PFSK-1 (cell line): ENCODE data around the gene ZNF718. TPM values are rescaled to one million over a fixed set of nuclear protein-coding genes. Genes with fewer than 3 reads are reported as not detected.

Experiments used
- FOXP2 ChIP-seq: optimal IDR thresholded peaks from 2 replicates; pipeline ENCODE3; 2011; ENCODE audit warnings: borderline replicate concordance, control low read depth, inconsistent platforms; ENCODE audit not compliant: insufficient read depth; ENCODE audit errors: extremely low read length, extremely low read depth
- POLR2AphosphoS5 ChIP-seq: IDR thresholded peaks from 2 replicates; pipeline ENCODE4 v1.6.1; 2012; ENCODE audit warnings: low read depth, mild to moderate bottlenecking, control low read depth, low read length, moderate library complexity
- SIN3A ChIP-seq: IDR thresholded peaks from 2 replicates; pipeline ENCODE4 v1.6.1; 2012; ENCODE audit warnings: mild to moderate bottlenecking, low read length, moderate library complexity, borderline replicate concordance; ENCODE audit not compliant: insufficient read depth
- TAF1 ChIP-seq: IDR thresholded peaks from 2 replicates; pipeline ENCODE4 v1.6.1; 2012; ENCODE audit warnings: low read length, control low read depth, borderline replicate concordance; ENCODE audit not compliant: insufficient read depth
- polyA plus RNA-seq: library from polyadenylated mRNA; unstranded; fragments of >200 nt; gene quantifications from one replicate; pipeline ENCODE4 v1.2.1, GENCODE V29; 2012; ENCODE audit warnings: low read depth, missing spikeins; ENCODE audit not compliant: insufficient read length
- TF ChIP-seq, protein P1 (sequence below), 2 experiments: IDR thresholded peaks; 2 replicates each; pipeline versions ENCODE4 v1.6.1 to v1.8.0; 2011 to 2012; ENCODE audit warnings: low read depth in 2 of 2, low read length in 2 of 2, control low read depth in 1 of 2, inconsistent platforms in 1 of 2, mild to moderate bottlenecking in 1 of 2, moderate library complexity in 1 of 2; ENCODE audit not compliant: insufficient read depth in 1 of 2

Gene ZNF718
- 0.51 TPM for polyA plus RNA-seq

DNA sequence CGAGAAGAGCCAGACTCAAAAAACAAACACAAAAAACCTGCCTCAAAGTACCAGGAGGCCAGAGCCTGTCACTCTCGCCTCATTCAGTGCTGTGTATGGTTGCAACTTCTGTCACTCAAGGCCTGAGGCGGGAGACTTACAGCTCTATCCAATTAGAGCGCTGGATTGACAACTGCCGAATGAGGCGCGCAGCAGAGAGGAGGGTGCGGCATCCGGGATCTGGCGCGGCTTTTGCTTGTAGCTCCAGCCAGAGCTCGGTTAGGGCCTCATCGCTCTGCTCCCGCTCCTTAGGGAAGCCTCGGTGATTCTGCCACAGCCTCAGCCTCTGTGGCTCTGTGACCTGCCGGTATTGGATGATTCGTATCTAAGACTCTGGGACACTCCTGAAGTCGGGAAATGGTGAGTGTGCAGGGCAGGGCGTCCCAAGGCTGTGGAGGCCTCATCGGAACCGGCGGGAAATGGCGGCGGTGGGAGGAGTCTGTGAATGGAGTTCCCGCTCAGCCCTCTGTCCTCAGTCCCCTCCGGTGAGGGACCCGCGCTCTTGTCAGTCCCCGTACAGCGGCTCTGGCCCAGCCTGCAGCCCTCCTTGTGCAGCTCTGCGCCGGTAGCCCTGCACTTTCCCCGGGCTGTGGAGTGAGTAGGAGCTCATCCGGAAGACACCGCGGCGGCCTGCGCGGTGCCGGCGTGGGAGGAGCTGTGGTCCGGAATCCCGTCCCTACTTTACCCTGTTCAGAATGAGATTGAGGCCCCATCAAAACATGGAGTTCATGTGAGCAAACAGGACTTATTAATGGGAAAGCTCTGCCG lies at the start of gene ZNF718:
TSS of gene ZNF718 (plus strand) at position 227 of the 807 bp plus-strand sequence. CDS start at position 397, 170 bp downstream.
- TF ChIP-seq POLR2AphosphoS5, result peak; percentile 88
- no peak for TF ChIP-seq FOXP2
- TF ChIP-seq SIN3A, result peak; percentile 32; the same call in 1 of the 2 replicates
- TF ChIP-seq, protein P1, sequence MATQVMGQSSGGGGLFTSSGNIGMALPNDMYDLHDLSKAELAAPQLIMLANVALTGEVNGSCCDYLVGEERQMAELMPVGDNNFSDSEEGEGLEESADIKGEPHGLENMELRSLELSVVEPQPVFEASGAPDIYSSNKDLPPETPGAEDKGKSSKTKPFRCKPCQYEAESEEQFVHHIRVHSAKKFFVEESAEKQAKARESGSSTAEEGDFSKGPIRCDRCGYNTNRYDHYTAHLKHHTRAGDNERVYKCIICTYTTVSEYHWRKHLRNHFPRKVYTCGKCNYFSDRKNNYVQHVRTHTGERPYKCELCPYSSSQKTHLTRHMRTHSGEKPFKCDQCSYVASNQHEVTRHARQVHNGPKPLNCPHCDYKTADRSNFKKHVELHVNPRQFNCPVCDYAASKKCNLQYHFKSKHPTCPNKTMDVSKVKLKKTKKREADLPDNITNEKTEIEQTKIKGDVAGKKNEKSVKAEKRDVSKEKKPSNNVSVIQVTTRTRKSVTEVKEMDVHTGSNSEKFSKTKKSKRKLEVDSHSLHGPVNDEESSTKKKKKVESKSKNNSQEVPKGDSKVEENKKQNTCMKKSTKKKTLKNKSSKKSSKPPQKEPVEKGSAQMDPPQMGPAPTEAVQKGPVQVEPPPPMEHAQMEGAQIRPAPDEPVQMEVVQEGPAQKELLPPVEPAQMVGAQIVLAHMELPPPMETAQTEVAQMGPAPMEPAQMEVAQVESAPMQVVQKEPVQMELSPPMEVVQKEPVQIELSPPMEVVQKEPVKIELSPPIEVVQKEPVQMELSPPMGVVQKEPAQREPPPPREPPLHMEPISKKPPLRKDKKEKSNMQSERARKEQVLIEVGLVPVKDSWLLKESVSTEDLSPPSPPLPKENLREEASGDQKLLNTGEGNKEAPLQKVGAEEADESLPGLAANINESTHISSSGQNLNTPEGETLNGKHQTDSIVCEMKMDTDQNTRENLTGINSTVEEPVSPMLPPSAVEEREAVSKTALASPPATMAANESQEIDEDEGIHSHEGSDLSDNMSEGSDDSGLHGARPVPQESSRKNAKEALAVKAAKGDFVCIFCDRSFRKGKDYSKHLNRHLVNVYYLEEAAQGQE (IDR thresholded peaks at IDR 0.05; ENCODE audit: insufficient read depth in 1 of 2, low read depth in 2 of 2, low read length in 2 of 2), result no peak
- TF ChIP-seq TAF1, result peak; percentile 66; the same call in 1 of the 2 replicates

DNA sequence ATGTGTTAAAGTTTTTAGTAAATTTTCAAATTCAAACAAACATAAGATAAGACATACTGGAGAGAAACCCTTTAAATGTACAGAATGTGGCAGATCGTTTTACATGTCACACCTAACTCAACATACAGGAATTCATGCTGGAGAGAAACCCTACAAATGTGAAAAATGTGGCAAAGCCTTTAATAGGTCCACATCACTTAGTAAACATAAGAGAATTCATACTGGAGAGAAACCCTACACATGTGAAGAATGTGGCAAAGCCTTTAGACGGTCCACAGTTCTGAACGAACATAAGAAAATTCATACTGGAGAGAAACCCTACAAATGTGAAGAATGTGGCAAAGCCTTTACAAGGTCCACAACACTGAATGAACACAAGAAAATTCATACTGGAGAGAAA lies 38.4 kb upstream of the ZNF718 start:
- TF ChIP-seq SIN3A, result no peak
- TF ChIP-seq POLR2AphosphoS5, result no peak
- TF ChIP-seq, protein P1 (IDR thresholded peaks at IDR 0.05; ENCODE audit: insufficient read depth in 1 of 2, low read depth in 2 of 2, low read length in 2 of 2), result no peak
- no peak for TF ChIP-seq FOXP2
- TF ChIP-seq TAF1, result no peak

DNA sequence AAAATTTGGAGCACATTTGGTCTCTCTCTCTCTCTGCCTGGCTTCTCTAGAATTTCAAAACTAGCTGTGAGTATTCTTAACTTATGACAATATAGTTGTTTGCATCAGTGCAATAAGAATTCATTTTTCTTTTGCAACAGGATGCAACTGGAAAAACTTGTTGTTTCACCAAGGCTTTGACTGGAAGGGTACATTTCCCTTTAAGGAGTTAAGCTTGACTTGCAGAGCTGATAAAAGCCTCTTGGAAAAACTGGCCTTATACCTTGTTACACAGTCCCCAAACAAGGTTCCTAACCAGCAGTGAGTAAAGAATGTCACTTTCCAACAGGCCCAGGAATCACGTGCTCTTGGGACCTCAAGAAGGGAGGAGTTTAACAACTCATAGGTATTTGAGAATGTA lies 25.9 kb upstream of the ZNF718 start:
- TF ChIP-seq TAF1, result no peak
- TF ChIP-seq POLR2AphosphoS5, result no peak
- TF ChIP-seq, protein P1 (IDR thresholded peaks at IDR 0.05; ENCODE audit: insufficient read depth in 1 of 2, low read depth in 2 of 2, low read length in 2 of 2), result no peak
- no peak for TF ChIP-seq FOXP2
- no peak for TF ChIP-seq SIN3A

DNA sequence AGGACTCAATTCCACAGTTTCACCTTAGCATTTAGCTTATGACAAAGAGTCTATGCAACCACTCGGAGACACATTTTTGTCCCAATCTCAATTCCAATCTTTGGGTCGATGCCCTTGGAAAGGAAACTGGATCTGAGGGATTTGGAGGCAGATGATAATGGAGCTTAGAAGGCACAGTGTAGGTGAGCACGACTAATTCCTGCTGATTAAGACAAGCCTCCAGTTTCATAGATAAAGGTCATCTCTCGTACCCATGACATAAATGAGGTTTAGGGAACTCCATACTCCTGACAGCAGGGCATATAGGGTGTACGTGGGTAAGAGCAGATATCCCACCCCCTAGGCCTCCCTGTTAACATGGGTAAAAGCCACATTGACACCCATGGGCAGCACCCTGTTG lies 24.4 kb upstream of the ZNF718 start:
- no peak for TF ChIP-seq POLR2AphosphoS5
- no peak for TF ChIP-seq TAF1
- TF ChIP-seq SIN3A, result no peak
- TF ChIP-seq, protein P1 (IDR thresholded peaks at IDR 0.05; ENCODE audit: insufficient read depth in 1 of 2, low read depth in 2 of 2, low read length in 2 of 2), result no peak
- no peak for TF ChIP-seq FOXP2
